AG20443 (cell line): ENCODE data around the gene SNAI1.

ENCODE experiments used
- DNase-seq: peaks from one replicate; pipeline ENCODE4 v3.0.0; 2012; ENCODE audit warnings: low spot score, mixed read lengths

Gene SNAI1

GRCh38 chr20:50013976-50014375 lies 31.2 kb downstream of the SNAI1 start:
- DNase-seq, result no peak

- DNase-seq, result no peak
These were observed 32.1 kb downstream of the SNAI1 start for GRCh38 chr20:50014570-50015562.

GRCh38 chr20:50015636-50015992 lies 32.8 kb downstream of the SNAI1 start:
- DNase-seq, result no peak

- DNase-seq, result no peak
These were observed 33.4 kb downstream of the SNAI1 start for GRCh38 chr20:50015993-50016770.

- DNase-seq, result no peak
These were observed 34.4 kb downstream of the SNAI1 start for GRCh38 chr20:50017160-50017559.

GRCh38 chr20:50017576-50018248 lies 34.9 kb downstream of the SNAI1 start:
- DNase-seq, result no peak

- no peak for DNase-seq
These were observed 36.9 kb downstream of the SNAI1 start for GRCh38 chr20:50019466-50020256.

GRCh38 chr20:50020288-50020687 lies 37.5 kb downstream of the SNAI1 start:
- peak; percentile 50 for DNase-seq

GRCh38 chr20:50022676-50023075 lies 39.9 kb downstream of the SNAI1 start:
- no peak for DNase-seq

- DNase-seq, result no peak
These were observed 40.5 kb downstream of the SNAI1 start for GRCh38 chr20:50023116-50023805.

GRCh38 chr20:50026746-50027575 lies 44.2 kb downstream of the SNAI1 start:
- no peak for DNase-seq

- DNase-seq, result peak; percentile 96
These were observed 44.9 kb downstream of the SNAI1 start for GRCh38 chr20:50027611-50028105.

- no peak for DNase-seq
These were observed 46.4 kb downstream of the SNAI1 start for GRCh38 chr20:50029083-50029696.

GRCh38 chr20:50029697-50030461 lies 47.1 kb downstream of the SNAI1 start:
- peak; percentile 93 for DNase-seq

GRCh38 chr20:50032955-50033666 lies 50.3 kb downstream of the SNAI1 start:
- no peak for DNase-seq

GRCh38 chr20:50034567-50035180 lies 51.9 kb downstream of the SNAI1 start:
- DNase-seq, result peak; percentile 68

- no peak for DNase-seq
These were observed 53.9 kb downstream of the SNAI1 start for GRCh38 chr20:50036703-50037102.

GRCh38 chr20:50037123-50037522 lies 54.3 kb downstream of the SNAI1 start:
- DNase-seq, result no peak
